SW480 (cell line): ENCODE data around the gene C13orf46.
A peak's percentile ranks its signal among the peaks of the same experiment; 100 is the strongest.
"Not testable (repeated sequence)": the region's sequence is repeated elsewhere in the genome, so short reads cannot be mapped to it uniquely, and the experiment has no call there.

Experiments used
- DNase-seq: peaks from one replicate; pipeline ENCODE4 v3.0.0-alpha.2; 2016; ENCODE audit warnings: low spot score

C13orf46 gene

GRCh38 chr13:113923376-113924063 lies 50.4 kb downstream of the C13orf46 start:
- no peak for DNase-seq

- no peak for DNase-seq
These were observed 51.3 kb downstream of the C13orf46 start for GRCh38 chr13:113922412-113923118.

- DNase-seq = no peak
These were observed 52.1 kb downstream of the C13orf46 start for GRCh38 chr13:113921763-113922162.

DNA sequence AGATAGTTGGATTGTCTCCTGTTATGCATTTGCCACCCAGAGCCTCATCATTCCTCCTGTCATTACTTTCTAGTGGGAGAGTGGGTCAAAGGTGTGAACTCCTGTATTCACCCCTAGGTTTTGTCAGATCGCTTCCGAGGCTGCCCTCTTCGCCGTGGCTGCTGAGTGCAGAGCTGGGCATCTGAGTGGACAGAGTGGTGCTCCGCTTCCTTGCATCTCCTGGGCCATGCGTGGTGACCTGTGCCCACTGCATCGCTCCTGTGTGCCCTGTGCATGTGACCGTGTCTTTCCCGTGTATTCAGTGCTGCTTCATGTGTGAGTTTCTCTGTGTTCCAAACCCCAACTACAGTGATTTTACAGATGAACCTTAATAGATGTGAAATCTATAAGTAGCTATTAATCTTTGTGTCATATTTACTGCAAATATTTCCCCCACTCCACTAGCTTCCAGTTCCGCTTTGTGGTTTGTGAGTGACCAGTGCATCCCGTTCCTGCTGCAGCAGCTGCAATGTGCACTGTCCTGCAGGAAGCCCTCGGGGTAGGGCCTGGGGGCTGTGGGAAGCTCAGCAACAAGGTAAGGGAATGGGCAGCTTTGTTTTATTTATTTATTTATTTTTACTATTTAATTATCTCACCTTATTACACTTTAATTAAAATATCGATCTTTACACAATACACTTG lies 53.1 kb downstream of the C13orf46 start:
- DNase-seq = no peak

DNA sequence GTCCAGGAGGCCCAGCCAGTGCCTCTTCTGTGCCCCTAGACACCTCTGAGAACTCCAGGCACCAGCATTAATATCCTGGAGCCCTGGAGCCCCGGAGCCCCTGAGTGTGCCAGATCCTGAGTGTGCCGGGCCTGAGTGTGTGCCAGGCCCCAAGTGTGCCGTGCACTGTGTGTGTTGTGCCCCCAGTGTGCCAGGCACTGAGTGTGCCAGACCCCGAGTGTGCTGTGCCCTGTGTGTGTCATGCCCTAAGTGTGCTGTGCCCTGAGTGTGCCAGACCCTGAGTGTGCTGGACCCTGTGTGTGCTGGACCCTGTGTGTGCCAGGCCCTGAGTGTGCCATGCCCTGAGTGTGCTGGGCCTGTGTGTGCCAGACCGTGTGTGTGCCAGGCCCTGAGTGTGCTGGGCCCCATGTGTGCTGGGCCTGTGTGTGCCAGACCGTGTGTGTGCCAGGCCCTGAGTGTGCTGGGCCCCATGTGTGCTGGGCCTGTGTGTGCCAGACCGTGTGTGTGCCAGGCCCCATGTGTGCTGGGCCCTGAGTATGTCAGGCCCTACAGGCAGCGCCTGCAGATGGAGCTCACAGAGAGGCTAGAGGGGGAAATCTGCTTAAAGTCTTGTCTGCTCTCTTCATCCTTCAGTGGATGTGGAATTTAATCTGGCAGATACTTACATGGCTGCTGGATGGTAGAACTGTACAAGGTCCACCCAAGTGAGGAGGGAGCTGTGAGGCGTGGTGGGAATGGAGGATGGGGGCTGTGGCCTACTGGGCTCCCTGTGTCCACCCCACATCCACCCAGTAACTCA lies 53.9 kb downstream of the C13orf46 start:
- DNase-seq = no peak

- no peak for DNase-seq
These were observed 54.7 kb downstream of the C13orf46 start for GRCh38 chr13:113918981-113919701.

DNA sequence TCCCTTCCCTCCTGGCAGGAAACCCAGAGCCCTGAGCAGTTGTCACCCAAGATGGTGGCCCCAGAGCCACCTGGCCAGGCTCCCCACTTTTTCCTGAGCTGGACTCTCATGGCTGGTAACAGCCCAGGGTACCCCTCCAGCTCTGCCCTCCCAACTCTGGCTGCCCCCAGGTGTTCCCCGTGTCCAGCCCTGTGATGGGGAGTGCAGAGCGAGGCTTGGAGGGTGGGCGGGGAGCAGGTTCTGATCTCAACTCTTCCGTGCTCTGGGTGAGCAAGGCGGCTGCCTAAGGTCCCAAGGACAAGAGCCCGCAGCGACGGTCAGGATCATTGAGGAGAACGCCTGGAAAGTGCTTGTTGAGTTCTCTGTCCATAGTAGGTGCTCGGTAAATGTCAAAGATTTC lies 55.3 kb downstream of the C13orf46 start:
- DNase-seq = no peak

GRCh38 chr13:113917594-113918371 lies 56.1 kb downstream of the C13orf46 start:
- DNase-seq = no peak

GRCh38 chr13:113917096-113917495 lies 56.8 kb downstream of the C13orf46 start:
- no peak for DNase-seq

- DNase-seq = no peak
These were observed 57.5 kb downstream of the C13orf46 start for GRCh38 chr13:113916330-113916815.

GRCh38 chr13:113915786-113916329 lies 58.0 kb downstream of the C13orf46 start:
- DNase-seq = no peak

- DNase-seq = no peak
These were observed 58.7 kb downstream of the C13orf46 start for GRCh38 chr13:113915012-113915763.

DNA sequence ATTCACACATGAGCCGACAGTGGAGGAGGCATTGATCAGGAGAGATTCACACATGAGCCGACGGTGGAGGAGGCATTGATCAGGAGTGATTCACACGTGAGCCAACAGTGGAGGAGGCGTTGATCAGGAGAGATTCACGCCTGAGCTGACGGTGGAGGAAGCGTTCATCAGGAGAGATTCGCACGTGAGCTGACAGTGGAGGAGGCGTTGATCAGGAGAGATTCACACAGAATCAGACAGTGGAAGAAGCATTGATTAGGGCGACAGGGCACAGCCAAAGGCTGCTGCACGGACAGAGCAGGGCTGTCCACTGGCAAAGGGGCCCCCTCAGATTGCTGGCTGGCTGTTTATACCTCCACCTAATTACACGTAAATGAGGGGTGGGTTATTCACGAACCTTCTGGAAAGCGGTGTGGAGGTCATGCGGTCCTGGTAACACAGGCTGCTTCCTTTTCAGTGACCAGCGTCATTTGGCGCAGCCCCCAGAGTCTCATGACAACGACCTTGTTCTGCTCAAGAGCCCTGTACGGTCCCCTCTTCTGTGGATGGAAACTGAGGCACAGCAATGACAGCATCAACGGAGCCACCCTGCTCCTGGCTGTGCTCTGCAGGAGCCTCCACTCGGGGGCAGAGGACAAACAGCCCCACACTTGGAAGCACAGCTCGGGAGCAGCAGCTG lies 59.4 kb downstream of the C13orf46 start:
- DNase-seq = no peak

GRCh38 chr13:113913838-113914237 lies 60.0 kb downstream of the C13orf46 start:
- not testable (repeated sequence) for DNase-seq

- DNase-seq = not testable (repeated sequence)
These were observed 60.5 kb downstream of the C13orf46 start for GRCh38 chr13:113913408-113913807.

GRCh38 chr13:113912596-113912995 lies 61.3 kb downstream of the C13orf46 start:
- no peak for DNase-seq

- peak; percentile 32 for DNase-seq
These were observed 66.0 kb downstream of the C13orf46 start for GRCh38 chr13:113907635-113908617.

GRCh38 chr13:113906571-113906970 lies 67.3 kb downstream of the C13orf46 start:
- DNase-seq = no peak
